Measurements from ENCODE around the gene PUM1.

DNA sequence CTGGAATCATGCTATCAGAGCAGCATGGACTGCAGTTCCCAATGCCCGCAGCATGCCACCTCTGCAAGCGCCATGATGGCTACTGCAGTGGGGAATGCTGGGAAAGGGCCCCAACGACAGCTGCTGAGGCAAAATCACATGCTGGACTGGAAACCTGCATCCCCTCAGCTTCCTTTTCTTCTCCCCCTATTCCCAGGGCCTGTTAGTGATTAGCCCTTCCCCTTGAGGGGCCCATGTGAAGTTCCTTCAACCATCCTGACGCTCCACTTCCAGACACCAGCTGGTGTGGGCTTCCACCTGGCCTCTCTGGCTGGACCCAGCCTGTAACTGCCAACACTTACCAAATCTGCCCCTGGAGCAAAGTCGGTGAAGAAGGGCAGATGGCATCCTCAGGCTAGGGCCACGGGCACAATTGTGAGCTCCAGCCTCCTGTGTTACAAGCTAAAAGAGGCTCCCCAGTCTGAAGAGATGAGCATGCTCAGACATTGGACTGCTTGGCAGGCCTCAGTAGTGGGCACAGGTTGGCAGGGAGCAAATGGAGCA lies 134.8 kb downstream of the PUM1 start:
- TF ChIP-seq, protein P1, sequence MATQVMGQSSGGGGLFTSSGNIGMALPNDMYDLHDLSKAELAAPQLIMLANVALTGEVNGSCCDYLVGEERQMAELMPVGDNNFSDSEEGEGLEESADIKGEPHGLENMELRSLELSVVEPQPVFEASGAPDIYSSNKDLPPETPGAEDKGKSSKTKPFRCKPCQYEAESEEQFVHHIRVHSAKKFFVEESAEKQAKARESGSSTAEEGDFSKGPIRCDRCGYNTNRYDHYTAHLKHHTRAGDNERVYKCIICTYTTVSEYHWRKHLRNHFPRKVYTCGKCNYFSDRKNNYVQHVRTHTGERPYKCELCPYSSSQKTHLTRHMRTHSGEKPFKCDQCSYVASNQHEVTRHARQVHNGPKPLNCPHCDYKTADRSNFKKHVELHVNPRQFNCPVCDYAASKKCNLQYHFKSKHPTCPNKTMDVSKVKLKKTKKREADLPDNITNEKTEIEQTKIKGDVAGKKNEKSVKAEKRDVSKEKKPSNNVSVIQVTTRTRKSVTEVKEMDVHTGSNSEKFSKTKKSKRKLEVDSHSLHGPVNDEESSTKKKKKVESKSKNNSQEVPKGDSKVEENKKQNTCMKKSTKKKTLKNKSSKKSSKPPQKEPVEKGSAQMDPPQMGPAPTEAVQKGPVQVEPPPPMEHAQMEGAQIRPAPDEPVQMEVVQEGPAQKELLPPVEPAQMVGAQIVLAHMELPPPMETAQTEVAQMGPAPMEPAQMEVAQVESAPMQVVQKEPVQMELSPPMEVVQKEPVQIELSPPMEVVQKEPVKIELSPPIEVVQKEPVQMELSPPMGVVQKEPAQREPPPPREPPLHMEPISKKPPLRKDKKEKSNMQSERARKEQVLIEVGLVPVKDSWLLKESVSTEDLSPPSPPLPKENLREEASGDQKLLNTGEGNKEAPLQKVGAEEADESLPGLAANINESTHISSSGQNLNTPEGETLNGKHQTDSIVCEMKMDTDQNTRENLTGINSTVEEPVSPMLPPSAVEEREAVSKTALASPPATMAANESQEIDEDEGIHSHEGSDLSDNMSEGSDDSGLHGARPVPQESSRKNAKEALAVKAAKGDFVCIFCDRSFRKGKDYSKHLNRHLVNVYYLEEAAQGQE (IDR thresholded peaks at IDR 0.05; ENCODE audit: insufficient read depth in 1 of 2, low read depth in 2 of 2, low read length in 1 of 2) = no peak
- no peak for TF ChIP-seq SIN3A (IDR thresholded peaks at IDR 0.05; ENCODE audit: borderline replicate concordance, insufficient read depth, low read depth, low read length)
- TF ChIP-seq, protein P2, sequence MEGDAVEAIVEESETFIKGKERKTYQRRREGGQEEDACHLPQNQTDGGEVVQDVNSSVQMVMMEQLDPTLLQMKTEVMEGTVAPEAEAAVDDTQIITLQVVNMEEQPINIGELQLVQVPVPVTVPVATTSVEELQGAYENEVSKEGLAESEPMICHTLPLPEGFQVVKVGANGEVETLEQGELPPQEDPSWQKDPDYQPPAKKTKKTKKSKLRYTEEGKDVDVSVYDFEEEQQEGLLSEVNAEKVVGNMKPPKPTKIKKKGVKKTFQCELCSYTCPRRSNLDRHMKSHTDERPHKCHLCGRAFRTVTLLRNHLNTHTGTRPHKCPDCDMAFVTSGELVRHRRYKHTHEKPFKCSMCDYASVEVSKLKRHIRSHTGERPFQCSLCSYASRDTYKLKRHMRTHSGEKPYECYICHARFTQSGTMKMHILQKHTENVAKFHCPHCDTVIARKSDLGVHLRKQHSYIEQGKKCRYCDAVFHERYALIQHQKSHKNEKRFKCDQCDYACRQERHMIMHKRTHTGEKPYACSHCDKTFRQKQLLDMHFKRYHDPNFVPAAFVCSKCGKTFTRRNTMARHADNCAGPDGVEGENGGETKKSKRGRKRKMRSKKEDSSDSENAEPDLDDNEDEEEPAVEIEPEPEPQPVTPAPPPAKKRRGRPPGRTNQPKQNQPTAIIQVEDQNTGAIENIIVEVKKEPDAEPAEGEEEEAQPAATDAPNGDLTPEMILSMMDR (IDR thresholded peaks at IDR 0.05) = no peak

Measured in Panc1 (cell line).